ENCODE measurements around the gene EIF5.

Gene EIF5

GRCh38 chr14:103393676-103394626 lies 59.9 kb downstream of the EIF5 start:
- DNase-seq (ENCODE audit: low read depth in 3 of 3): no peak

Data from stimulated activated CD4-positive, alpha-beta T cell treated with anti-CD3 and anti-CD28 coated beads, TNF-alpha, amount 100 ng/mL, for 4 hours (primary cell).